Raji (cell line): Measurements from ENCODE around the gene BUB1B.

ENCODE experiments used
- POLR2A ChIP-seq: IDR thresholded peaks from 2 replicates; pipeline ENCODE4 v1.6.1; 2011; ENCODE audit warnings: low read depth, low read length, control low read depth; ENCODE audit not compliant: insufficient read depth

The BUB1B gene

GRCh38 chr15:40245666-40246450 lies 85.0 kb downstream of the BUB1B start:
- TF ChIP-seq POLR2A, result no peak

DNA sequence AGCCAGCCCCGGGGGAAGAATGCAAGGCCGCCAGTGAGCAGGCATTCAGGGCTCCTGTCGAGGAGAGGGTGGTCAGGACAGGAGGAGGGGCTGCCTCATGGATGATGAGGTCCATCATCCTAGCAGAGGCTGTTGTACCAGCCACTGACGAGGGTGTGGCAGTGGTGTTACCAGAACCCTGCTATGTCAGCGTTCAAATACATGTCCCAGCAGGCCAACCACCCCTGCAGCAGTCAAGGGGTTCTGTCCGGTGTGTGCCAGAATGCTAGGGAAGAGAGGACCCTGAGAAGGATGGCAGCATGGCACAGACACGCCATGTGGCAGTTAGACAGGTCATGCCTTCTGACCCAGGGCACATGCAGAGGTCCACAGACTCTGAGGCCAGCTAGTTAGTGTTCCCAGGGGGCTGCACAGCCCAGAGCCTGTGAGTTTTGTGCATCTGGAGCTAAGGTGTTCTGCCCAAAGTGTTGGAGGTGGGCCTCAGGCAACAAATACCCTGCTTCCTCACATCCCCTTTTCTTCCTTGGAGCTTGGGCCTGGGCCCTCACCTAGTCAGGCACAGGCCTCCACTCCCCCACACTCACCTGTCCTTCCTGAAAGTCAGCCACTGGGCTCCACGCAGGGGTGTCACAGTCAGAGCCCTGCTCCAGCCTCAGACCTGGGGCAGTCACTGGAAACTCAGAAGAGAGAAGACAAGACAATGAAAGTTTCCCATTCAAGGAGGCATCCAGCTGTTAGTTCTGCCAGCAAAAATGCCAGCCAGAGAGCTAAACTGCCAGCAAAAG lies 85.8 kb downstream of the BUB1B start:
- TF ChIP-seq POLR2A, result no peak

DNA sequence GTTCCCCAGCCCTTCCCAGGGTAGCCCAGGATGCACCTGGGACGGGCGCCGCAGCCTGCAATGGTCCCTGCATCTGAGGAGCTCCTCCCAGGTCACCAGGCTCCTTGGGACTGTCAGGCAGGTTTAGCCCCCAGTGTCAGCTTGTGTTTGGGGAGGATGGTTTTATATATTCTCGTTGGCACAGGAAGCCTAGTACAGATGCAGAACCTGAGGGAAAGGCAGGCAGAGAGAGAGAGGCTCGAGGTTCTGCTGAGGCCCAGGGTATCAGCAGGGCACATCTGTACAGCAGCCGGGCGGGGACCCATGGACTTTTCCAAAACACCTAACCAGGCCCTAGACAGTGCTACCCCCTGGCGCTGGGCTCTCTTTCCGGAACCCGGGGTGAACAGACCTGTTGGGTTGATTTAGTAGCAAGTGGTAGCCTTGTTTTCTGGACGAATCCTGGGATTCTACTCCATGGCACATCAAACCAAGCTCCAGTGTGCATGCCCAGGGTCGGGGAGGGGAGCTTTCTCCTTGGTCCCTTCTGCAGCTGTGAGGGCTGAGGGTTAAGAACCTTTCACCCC lies 86.6 kb downstream of the BUB1B start:
- TF ChIP-seq POLR2A, result no peak

DNA sequence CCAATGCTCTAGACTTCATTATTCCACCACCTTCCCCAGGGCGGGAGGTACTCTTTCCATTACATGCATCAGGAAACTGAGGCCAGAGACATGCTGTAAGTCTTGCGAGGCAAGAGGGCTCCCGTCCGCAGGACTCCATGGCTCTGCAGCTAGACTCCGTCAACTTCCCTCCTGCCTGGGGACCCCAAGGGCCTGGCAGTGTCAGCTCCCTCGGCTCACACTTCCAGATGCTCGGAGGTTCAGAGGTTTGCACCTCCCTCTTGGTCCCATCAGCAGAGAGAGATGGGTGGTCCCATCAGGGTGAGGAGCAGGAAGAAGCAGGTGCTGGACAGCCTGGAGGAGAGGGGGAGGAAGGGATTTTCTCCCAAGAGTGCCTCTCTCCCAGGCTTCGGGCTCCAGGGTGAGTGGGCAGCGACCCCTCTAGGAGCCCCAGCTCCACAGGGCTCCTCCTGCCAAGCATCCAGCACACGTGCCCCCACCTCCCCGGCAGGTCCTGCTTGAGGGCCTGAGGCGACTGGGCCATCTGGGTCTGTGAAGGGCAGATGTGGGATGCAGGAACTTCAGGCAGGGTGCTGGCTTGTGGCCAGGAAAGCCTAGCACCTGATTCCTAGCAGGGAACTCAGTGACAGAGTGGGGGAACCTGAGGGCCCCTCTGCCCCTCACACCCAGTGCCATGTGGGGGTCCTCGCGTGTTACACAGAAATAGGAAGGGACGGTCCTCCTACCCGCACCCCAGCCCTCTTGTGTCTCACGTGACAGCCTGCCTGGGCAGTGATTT lies 87.3 kb downstream of the BUB1B start:
- no peak for TF ChIP-seq POLR2A

GRCh38 chr15:40249477-40250303 lies 88.8 kb downstream of the BUB1B start:
- TF ChIP-seq POLR2A, result no peak

DNA sequence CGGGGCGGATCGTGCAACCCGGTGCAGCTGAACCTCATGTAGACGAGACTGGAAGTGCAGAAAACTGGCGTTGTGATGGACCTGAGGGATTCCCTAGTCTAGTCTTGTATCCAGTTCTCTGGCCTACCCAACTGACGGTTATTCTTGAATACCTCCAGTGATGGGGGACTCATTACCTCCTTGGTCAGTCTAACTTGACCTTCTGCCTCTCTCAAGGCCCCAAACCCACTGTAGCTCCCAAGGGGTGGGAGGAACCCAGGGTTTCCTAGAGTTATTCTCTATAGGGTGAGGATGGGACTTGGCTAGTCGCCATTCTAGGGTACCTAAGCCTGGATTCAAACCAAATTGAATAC lies 89.4 kb downstream of the BUB1B start:
- no peak for TF ChIP-seq POLR2A

DNA sequence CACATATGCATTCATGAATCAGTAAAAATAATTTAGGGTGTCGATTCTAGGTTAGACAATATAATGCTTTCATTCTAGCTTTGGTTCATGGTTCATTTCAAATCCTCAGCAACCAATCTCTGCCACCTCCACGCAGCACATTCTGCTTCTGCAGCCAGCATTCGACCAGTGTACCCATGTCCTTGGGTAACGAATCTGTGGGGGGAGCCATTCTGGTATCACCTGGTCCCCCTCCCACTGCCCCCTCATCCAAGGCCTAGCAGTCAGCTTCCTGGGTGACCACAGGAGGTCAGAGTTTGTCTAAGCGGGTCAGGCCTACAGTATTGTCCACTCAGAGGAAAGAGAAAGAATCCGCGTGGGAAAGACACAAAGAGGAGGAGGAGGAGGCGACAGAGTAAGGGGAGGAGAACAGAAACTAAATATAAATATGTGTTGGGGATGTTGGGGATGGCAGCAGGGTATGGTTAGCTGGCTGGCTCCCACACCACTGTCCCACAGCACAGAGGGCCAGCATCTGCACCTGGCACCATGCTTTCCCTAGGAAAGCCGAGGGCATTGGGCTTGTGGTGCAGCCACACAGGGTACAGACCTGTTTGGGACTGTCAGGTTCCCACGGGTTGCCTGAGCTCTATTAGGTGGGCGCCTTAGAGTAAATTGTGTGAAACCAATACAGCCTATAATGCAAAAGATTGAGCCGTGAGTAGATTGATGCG lies 90.1 kb downstream of the BUB1B start:
- no peak for TF ChIP-seq POLR2A

GRCh38 chr15:40251486-40252140 lies 90.7 kb downstream of the BUB1B start:
- TF ChIP-seq POLR2A, result no peak

GRCh38 chr15:40252141-40252437 lies 91.2 kb downstream of the BUB1B start:
- no peak for TF ChIP-seq POLR2A

DNA sequence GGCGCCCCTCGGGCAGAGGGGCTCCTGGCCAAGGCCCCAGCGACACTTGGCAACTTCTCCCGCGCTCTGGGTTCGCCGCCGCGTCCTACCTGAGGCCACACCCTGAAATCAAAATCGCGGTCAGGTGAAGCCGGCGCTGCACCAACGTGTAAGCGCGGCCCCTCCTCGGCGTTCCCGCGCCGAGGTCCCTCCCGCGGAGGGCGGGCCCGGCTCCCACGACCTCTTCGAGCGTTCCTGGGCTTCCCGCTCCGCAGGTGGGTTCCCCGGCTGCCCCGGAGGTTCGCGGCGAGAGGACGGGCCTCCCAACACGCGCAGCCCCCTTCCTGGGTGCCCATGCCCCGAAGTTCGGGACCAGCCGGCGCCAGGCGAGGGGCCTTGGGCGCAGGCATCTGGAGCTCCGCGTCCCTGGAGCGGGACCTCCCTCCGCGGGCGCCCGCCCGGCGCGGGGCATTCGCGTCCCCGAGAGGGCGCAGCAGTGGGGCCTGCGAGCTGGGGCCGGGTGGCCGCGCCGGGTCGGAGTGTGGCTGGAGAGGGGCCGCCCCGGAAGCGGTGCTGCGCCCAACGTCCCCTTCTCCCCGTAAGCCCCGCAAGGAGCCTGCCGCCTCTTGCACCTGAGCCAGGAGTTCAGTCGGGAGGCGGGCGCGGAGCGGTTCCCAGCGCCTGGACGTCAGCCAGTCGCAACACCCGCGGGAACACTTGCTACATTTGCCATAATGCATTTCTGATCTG lies 91.7 kb downstream of the BUB1B start:
- TF ChIP-seq POLR2A, result no peak

- TF ChIP-seq POLR2A, result no peak
Observed at GRCh38 chr15:40253167-40253790, 92.4 kb downstream of the BUB1B start.

DNA sequence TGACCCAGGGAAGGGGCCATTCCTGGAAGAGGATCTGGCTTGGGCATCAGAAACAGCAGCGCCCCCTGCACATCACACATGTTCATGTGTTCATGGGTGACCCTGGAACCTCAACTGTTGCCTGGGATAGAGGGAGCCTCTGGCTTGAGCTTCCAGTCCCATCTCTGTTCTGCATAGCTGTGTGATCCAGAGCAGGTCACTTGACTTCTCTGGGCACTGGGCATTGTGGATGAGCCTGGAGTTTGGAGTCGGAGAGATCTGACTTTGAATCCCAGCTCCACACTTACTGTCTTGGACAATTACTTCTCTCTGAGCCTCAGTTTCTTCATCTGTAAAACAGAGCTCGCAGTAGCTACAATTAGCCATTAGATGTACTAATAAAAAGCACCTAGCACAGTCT lies 93.6 kb downstream of the BUB1B start:
- no peak for TF ChIP-seq POLR2A
